ENCODE results near the gene DUSP7. TPM values are rescaled to one million over a fixed set of nuclear protein-coding genes. Genes with fewer than 3 reads are reported as not detected.

DUSP7 gene
- total and polyA plus RNA-seq, 9 of the 15 experiments (the other 6 are each of a cell fraction or from before 2014, with no cell fraction given), result 0.45 to 15.8 (median 8.2) TPM

DNA sequence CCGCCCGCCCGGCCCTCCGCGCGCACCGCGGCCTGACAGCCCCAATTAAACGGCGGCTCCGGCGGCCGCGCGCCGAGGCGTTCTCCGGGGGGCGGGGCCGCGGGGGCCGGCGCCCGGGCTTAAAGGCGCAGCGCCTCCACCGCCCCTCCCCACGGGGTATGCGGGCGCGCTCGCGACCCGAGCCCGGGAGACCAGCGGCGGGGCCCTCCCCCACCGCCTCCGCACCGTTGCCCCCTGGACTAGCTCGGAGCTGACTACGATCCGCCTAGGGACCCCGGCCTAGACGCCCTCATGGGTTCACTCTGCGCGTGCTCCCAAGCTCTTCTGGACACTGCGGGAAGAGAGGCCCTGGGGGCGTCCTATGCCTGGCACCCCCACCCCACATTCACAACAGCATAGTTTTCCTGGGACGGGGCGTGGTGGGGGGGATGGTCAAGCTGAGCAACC lies at the start of gene DUSP7 (continued):
- no peak for TF ChIP-seq BDP1 (IDR thresholded peaks at IDR 0.05; ENCODE audit: insufficient read depth, insufficient read length)
- no peak for TF ChIP-seq HDAC3 (IDR thresholded peaks at IDR 0.05; ENCODE audit: borderline replicate concordance, partially characterized antibody)
- TF ChIP-seq, protein P1, sequence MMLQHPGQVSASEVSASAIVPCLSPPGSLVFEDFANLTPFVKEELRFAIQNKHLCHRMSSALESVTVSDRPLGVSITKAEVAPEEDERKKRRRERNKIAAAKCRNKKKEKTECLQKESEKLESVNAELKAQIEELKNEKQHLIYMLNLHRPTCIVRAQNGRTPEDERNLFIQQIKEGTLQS (IDR thresholded peaks at IDR 0.05), result no peak
- TF ChIP-seq, protein P1 (CRISPR knock-in tag; conservative IDR thresholded peaks at IDR 0.05), result no peak
- TF ChIP-seq, protein P2, sequence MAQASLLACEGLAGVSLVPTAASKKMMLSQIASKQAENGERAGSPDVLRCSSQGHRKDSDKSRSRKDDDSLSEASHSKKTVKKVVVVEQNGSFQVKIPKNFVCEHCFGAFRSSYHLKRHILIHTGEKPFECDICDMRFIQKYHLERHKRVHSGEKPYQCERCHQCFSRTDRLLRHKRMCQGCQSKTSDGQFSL (CRISPR knock-in tag; IDR thresholded peaks at IDR 0.05), result peak; percentile 77; the same call in 1 of the 2 replicates
- TF ChIP-seq, protein P2 (tag; IDR thresholded peaks at IDR 0.05), result peak in 1 of 2 experiments; percentile 65; a peak in 1 of 4 replicates
- TF ChIP-seq, protein P3, sequence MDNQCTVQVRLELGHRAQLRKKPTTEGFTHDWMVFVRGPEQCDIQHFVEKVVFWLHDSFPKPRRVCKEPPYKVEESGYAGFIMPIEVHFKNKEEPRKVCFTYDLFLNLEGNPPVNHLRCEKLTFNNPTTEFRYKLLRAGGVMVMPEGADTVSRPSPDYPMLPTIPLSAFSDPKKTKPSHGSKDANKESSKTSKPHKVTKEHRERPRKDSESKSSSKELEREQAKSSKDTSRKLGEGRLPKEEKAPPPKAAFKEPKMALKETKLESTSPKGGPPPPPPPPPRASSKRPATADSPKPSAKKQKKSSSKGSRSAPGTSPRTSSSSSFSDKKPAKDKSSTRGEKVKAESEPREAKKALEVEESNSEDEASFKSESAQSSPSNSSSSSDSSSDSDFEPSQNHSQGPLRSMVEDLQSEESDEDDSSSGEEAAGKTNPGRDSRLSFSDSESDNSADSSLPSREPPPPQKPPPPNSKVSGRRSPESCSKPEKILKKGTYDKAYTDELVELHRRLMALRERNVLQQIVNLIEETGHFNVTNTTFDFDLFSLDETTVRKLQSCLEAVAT (IDR thresholded peaks at IDR 0.05), result no peak
- TF ChIP-seq, protein P4, sequence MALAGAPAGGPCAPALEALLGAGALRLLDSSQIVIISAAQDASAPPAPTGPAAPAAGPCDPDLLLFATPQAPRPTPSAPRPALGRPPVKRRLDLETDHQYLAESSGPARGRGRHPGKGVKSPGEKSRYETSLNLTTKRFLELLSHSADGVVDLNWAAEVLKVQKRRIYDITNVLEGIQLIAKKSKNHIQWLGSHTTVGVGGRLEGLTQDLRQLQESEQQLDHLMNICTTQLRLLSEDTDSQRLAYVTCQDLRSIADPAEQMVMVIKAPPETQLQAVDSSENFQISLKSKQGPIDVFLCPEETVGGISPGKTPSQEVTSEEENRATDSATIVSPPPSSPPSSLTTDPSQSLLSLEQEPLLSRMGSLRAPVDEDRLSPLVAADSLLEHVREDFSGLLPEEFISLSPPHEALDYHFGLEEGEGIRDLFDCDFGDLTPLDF (CRISPR knock-in tag; IDR thresholded peaks at IDR 0.05), result no peak
- no peak for TF ChIP-seq SIRT6 (IDR thresholded peaks at IDR 0.05; ENCODE audit: low read depth, low read length)
- TF ChIP-seq, protein P5, sequence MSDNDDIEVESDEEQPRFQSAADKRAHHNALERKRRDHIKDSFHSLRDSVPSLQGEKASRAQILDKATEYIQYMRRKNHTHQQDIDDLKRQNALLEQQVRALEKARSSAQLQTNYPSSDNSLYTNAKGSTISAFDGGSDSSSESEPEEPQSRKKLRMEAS (CRISPR knock-in tag; IDR thresholded peaks at IDR 0.05), result no peak
- TF ChIP-seq TAF7 (tag; IDR thresholded peaks at IDR 0.05), result no peak
- TF ChIP-seq ZNF184 (CRISPR knock-in tag; IDR thresholded peaks at IDR 0.05), result no peak
- TF ChIP-seq, protein P6, sequence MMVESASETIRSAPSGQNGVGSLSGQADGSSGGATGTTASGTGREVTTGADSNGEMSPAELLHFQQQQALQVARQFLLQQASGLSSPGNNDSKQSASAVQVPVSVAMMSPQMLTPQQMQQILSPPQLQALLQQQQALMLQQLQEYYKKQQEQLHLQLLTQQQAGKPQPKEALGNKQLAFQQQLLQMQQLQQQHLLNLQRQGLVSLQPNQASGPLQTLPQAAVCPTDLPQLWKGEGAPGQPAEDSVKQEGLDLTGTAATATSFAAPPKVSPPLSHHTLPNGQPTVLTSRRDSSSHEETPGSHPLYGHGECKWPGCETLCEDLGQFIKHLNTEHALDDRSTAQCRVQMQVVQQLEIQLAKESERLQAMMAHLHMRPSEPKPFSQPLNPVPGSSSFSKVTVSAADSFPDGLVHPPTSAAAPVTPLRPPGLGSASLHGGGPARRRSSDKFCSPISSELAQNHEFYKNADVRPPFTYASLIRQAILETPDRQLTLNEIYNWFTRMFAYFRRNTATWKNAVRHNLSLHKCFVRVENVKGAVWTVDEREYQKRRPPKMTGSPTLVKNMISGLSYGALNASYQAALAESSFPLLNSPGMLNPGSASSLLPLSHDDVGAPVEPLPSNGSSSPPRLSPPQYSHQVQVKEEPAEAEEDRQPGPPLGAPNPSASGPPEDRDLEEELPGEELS (CRISPR knock-in tag; IDR thresholded peaks at IDR 0.05; ENCODE audit: borderline replicate concordance), result no peak
- TF ChIP-seq ZBTB7A (IDR thresholded peaks at IDR 0.05; ENCODE audit: borderline replicate concordance, control insufficient read depth, low read depth, low read length), result peak; percentile 76
- TF ChIP-seq CCAR2 (IDR thresholded peaks at IDR 0.05; ENCODE audit: low read depth, low read length), result no peak
- TF ChIP-seq FOSL1 (tag; conservative IDR thresholded peaks at IDR 0.05), result no peak
- TF ChIP-seq MAZ (CRISPR knock-in tag; conservative IDR thresholded peaks at IDR 0.05 in 1 of 2, IDR thresholded peaks at IDR 0.05 in 1 of 2), result peak in 1 of 2 experiments; percentile 23; a peak in 1 of 4 replicates
- no peak for TF ChIP-seq ZNF143 (CRISPR knock-in tag; IDR thresholded peaks at IDR 0.05)
- TF ChIP-seq, protein P7, sequence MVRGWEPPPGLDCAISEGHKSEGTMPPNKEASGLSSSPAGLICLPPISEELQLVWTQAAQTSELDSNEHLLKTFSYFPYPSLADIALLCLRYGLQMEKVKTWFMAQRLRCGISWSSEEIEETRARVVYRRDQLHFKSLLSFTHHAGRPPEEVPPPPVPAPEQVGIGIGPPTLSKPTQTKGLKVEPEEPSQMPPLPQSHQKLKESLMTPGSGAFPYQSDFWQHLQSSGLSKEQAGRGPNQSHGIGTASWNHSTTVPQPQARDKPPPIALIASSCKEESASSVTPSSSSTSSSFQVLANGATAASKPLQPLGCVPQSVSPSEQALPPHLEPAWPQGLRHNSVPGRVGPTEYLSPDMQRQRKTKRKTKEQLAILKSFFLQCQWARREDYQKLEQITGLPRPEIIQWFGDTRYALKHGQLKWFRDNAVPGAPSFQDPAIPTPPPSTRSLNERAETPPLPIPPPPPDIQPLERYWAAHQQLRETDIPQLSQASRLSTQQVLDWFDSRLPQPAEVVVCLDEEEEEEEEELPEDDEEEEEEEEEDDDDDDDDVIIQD (CRISPR knock-in tag; IDR thresholded peaks at IDR 0.05), result no peak
- no peak for TF ChIP-seq EHMT2 (IDR thresholded peaks at IDR 0.05)
